DMS114 treated with DMSO at 0.1 percent for 48 hours (cell line): ENCODE measurements around the gene DDX41.

Experiments
- DNase-seq: peaks from one replicate; lab custom pipeline; 2025; ENCODE audit not compliant: unreplicated experiment; lab: John Stamatoyannopoulos, UW

Gene DDX41

GRCh38 chr5:177500685-177501522 lies 15.9 kb downstream of the DDX41 start:
- DNase-seq = peak; percentile 77

DNA sequence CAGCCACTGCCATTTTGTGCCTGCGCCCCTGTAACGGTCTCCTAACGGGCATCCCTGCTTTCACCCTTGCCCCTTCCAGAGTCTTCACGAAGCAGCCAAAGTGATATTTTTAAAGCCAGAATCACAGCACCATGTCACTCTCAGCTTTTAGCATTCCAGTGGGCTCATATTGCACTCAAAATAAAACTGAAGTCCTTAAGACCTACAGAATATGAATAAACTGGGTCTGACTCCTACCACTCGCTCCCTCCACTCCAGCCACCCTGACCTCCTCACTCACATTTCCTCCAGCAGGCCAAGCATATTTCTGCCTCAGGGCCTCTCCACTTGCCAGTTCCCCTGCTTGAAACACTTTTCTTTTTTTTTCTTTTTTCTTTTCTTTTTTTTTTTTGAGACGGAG lies 16.9 kb downstream of the DDX41 start:
- no peak for DNase-seq

- DNase-seq = no peak
Measured at GRCh38 chr5:177498013-177498787, 18.6 kb downstream of the DDX41 start.

- peak; percentile 95 for DNase-seq
Measured at GRCh38 chr5:177497292-177498012, 19.3 kb downstream of the DDX41 start, which contains the start of gene PDLIM7. Gene PDLIM7, minus strand, starts transcription at chr5:177497604. Its CDS starts 1,092 bp downstream, at chr5:177496512.

DNA sequence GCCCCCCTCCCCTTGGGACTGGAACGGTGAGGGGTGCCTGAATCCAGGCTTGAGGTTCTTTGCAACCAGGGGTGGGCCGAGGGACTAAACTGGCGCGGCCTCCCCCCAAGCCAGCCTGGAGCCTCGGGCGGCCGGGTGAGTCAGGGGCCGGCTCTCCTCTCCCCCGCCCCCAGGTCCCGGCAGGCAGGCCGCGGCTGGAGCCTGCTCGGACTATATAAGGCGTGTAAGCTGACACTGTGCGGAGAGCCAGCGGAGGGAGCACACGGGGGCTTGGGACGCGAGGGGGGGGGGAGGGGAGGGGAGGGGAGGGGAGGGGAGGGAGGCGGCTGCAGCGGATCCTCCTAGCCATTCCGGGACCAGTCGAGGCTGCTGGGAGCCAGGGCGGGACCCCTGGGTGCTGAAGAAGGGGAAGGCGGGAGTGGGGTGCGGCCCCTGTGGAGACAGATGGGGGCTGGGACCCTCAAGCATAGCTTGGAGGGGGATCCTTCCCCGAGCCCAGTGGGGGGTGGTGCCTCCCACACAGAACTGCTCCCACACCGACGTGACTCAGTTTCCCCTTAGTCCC lies 20.0 kb downstream of the DDX41 start:
- DNase-seq = no peak

DNA sequence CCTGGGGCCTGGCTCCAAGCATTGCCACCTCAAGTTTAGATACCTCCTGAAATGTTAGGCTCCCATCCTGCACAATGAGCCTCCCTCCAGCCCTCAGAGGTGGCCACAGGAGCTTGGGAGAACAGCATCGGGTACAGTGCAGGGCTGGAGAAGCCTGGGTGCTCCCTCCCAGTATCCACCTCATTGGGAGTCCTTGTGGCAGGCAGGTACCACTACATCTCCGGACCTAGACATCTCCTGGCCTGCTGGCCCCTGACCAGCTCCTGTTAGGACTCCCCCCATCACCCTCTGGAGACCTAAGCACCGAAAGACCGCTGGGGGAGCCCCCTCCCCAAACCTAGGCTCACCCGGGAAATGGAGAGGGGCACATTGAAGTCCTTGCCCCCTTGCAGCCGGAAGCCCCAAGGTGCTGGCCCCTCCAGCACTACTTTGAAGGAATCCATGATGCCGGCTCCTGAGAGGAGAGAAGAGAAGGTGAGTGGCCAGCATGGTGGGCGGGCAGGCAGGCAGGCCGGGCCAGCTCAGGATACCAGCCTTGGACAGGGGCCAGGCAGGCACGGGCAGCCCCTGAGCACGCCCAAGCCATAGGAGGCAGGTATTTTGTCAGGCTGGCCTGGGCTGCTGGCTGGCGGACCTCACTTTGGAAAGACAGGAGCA lies 20.6 kb downstream of the DDX41 start:
- peak; percentile 17 for DNase-seq

DNA sequence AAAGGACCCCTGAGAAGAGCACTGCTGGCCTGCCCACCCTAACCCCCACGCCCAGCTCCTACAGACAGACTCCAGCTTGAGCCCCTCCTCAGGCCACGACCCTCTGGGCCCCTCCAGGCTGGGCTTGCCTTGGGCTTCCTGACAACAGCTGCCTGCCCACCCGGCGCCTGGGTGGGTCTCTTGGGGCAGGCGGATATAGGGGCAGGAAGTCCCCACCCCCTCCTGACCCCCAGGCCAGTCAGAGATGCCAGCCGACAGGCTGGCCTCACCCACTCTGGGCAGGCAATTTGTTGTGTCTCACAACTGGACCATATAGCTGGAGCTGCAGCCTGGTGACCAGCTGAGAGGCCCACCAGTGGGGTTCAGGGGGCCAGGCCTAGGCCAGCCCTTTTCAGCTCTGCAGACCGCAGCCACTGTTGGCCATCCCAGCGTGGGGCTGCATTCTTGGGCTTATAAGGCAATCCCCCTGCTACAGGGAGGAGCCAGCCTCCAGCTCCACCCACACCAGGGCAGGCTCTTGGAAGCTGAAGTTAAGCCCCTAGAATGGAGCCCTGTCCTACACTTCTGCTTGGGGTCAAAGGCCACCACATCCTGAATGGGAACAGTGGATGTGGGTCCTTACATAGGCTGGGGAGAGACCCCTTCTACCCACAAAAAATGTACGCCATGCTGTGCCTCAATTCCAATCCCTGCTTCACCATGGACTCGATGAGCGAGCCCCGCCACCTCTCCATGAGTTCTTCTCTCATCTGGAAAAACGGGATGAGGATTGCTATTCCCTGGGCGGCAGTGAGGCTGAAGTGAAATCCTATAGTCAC lies 21.3 kb downstream of the DDX41 start:
- no peak for DNase-seq

DNA sequence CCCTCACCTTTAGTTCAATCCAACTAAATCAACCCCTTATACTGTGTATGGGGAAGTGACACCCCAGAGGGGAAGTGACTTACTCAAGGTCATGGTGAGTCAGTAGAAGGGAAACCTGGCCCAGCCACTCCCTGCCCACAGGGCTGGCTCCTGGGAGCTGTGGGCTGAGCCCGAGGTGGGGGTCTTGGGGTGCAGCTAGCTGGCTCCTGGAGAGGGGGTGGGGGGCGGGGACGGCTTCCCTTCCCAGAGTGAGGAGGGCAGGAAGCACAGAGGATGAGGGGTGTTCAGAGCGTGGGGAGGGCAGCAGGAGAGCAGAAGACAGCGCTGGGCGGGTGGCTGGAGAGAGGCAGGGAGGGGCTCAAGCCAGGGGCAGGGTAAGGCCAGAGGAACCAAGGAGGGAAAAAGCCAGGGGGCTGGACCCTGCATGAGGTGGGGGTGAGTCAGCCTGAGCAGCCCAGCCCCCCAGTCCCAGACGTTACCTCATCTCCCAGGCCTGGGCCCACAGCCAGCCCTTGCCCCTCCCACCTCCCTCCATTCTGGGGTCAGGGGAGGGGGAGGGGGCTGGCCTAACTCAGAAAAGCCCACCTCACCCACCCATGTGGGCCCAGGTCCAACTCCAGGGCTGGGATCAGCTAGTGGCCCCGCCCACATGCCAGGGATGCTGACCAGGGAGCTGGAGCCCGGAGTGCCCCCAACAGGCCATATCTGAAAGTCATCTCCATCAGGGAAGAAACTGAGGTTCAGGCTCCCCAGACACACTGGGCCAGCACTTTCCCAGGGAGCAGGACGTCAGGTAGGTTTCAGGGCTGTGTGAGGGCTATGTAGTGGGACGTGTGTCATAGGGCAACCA lies 22.2 kb downstream of the DDX41 start:
- DNase-seq = no peak

DNA sequence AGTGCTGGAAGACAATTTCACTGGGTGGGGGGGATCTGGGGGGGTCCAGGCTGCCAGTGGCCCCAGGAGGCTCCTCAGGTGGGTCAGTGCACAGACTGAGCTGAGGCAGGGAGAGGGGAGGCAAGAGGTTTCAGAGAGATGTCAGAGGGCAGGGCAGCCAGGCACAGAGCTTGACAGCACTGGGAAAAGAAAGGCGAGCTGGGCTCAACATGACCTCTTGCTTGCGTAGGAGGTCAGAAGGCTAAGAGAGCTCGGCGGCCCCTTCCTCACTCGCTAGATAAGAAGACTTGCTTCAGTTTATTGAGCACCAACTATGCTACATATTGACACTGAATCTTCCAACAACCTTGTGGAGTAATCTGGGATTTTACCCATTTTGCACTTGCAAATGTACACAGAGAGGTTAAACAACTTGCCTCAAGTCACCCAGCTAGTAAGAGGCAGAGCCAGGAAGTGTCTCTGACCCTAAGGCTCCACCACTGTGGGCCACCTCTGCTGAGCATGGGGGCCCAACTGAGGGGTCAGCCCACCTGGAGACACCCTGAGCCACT lies 22.9 kb downstream of the DDX41 start:
- no peak for DNase-seq

DNA sequence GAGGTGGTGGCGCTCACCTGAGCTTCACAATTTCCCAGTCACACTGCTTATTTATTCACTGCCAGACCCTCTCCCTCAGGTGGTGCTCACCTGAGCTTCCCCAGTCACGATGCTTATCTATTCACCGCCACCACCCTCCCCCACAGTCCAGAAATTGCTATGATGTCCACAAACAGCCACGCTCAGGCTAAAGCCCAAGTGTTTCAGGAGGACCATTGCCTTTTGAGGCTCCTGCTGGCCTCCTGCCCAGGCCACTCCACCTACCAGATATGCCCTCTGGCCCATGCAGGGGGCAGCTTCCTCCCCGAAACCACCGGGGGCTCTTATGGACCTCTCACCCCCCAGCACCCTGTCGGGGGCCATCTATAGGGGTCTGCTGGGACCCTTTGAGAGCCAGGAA lies 23.9 kb downstream of the DDX41 start:
- DNase-seq = no peak

GRCh38 chr5:177491983-177492746 lies 24.6 kb downstream of the DDX41 start:
- DNase-seq = no peak

GRCh38 chr5:177491429-177491945 lies 25.3 kb downstream of the DDX41 start:
- peak; percentile 22 for DNase-seq

DNA sequence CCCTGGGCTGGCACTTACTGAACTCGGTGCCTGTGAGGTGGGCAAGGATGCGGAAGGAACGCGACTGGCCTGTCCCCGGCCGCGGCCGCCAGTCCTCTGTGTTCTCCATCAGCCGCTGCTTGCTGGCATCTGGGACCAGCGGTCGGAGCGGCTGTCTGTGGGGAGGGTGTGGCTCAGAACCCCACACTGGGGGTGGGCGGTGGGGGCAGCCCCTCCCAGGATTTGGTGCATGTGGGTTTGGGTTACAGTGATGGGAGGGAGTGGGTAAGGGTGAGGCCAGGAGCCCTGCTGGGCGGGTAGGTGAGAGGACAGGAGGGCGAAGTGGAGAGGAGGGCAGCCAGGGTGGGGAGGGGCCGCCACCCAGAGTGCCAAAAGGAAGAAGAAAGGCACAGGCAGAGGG lies 25.8 kb downstream of the DDX41 start:
- no peak for DNase-seq

- DNase-seq = no peak
Measured at GRCh38 chr5:177490311-177490991, 26.3 kb downstream of the DDX41 start.

- no peak for DNase-seq
Measured at GRCh38 chr5:177489119-177489716, 27.5 kb downstream of the DDX41 start.

- DNase-seq = no peak
Measured at GRCh38 chr5:177487975-177488374, 28.8 kb downstream of the DDX41 start.

DNA sequence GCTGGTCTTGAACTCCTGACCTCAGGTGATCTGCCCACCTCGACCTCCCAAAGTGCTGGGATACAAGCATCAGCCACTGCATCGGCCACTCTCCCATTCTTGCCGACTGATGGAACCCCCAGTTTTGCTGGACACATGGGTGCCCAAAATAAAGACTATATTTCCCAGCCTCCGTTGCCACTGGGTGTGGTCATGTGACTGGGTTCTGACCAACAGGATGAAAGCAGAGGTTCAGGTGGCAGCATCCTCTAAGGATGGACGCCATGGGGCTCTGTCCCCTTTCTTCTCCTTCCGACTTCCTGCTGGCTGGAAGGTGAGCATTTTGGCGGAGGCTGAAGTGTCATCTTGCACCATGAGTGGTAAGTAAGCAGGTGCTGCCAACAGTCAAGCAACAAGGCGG lies 29.6 kb downstream of the DDX41 start:
- no peak for DNase-seq
